ENCODE measurements around the gene SLC16A12. TPM values are rescaled to one million over a fixed set of nuclear protein-coding genes. Genes with fewer than 3 reads are reported as not detected.
A peak's percentile ranks its signal among the peaks of the same experiment; 100 is the strongest.

Gene SLC16A12
- total RNA-seq, 4 donors from 2014 or later: 0.97 to 3.1 (median 1.4) TPM

GRCh38 chr10:89556600-89556999 is 21.2 kb upstream of the SLC16A12 start:
- no peak for ATAC-seq
- no peaks in the 10 kb centered on the region for H3K4me1 ChIP-seq
- no peaks in the 10 kb centered on the region for H3K36me3 ChIP-seq
- intact Hi-C loops (cut with DNase I; ENCODE audit: low total_unique reads): no loop called here
- H3K9me3 ChIP-seq: no peaks in the 10 kb centered on the region
- no peak overlapping the region for H3K27ac ChIP-seq
- no peak for TF ChIP-seq POLR2A (IDR thresholded peaks at IDR 0.05)
- TF ChIP-seq CTCF (IDR thresholded peaks at IDR 0.05 in 4 of 5, conservative IDR thresholded peaks at IDR 0.05 in 1 of 5): no peak
- H3K4me3 ChIP-seq: no peak overlapping the region
- in situ Hi-C loops (cut with MboI; ENCODE audit: low sequenced_read_pairs in 4 of 4): loop anchor here in 2 of 4 donors (10.0 to 25.0 kb wide), 3 partner anchors 302 to 544 kb away; partner anchors contain the start of gene LIPA (in 1 of the 2)
- no peak for DNase-seq
- H3K27me3 ChIP-seq: no peaks in the 10 kb centered on the region

GRCh38 chr10:89555688-89556445 is 20.5 kb upstream of the SLC16A12 start:
- H3K27ac ChIP-seq: no peak overlapping the region
- no peaks in the 10 kb centered on the region for H3K4me1 ChIP-seq
- H3K36me3 ChIP-seq: no peaks in the 10 kb centered on the region
- H3K27me3 ChIP-seq: no peaks in the 10 kb centered on the region
- DNase-seq: no peak
- H3K9me3 ChIP-seq: no peaks in the 10 kb centered on the region
- ATAC-seq: no peak
- in situ Hi-C loops (cut with MboI; ENCODE audit: low sequenced_read_pairs in 4 of 4) (loop anchor here in 2 of 4 donors (10.0 to 25.0 kb wide), 3 partner anchors 301 to 544 kb away; partner anchors contain the start of gene LIPA (in 1 of the 2)), intact Hi-C loops (cut with DNase I; ENCODE audit: low total_unique reads) (no loop called here)
- H3K4me3 ChIP-seq: no peak overlapping the region
- TF ChIP-seq CTCF (IDR thresholded peaks at IDR 0.05 in 4 of 5, conservative IDR thresholded peaks at IDR 0.05 in 1 of 5) (no peak), POLR2A (IDR thresholded peaks at IDR 0.05) (no peak)

GRCh38 chr10:89554433-89554832 is 19.0 kb upstream of the SLC16A12 start:
- H3K27ac ChIP-seq: no peak overlapping the region
- DNase-seq (no peak), ATAC-seq (no peak)
- no peaks in the 10 kb centered on the region for H3K36me3 ChIP-seq
- no peaks in the 10 kb centered on the region for H3K27me3 ChIP-seq
- intact Hi-C loops (cut with DNase I; ENCODE audit: low total_unique reads) (no loop called here), in situ Hi-C loops (cut with MboI; ENCODE audit: low sequenced_read_pairs in 4 of 4) (loop anchor here in 2 of 4 donors (10.0 to 25.0 kb wide), 3 partner anchors 300 to 542 kb away; partner anchors contain the start of gene LIPA (in 1 of the 2))
- H3K4me1 ChIP-seq: no peaks in the 10 kb centered on the region
- no peak for TF ChIP-seq POLR2A (IDR thresholded peaks at IDR 0.05)
- TF ChIP-seq CTCF (IDR thresholded peaks at IDR 0.05 in 4 of 5, conservative IDR thresholded peaks at IDR 0.05 in 1 of 5): no peak
- no peaks in the 10 kb centered on the region for H3K9me3 ChIP-seq
- no peak overlapping the region for H3K4me3 ChIP-seq

GRCh38 chr10:89553064-89553734 is 17.8 kb upstream of the SLC16A12 start:
- ATAC-seq: peak in 1 of 2 donors; percentile 60
- Histone ChIP-seq H3K27ac (no peak overlapping the region), H3K9me3 (no peaks in the 10 kb centered on the region), H3K4me1 (no peaks in the 10 kb centered on the region), H3K4me3 (no peak overlapping the region), H3K36me3 (no peaks in the 10 kb centered on the region), H3K27me3 (no peaks in the 10 kb centered on the region)
- DNase-seq: no peak
- intact Hi-C loops (cut with DNase I; ENCODE audit: low total_unique reads): no loop called here
- in situ Hi-C loops (cut with MboI; ENCODE audit: low sequenced_read_pairs in 4 of 4): loop anchor here in 2 of 4 donors (10.0 to 25.0 kb wide), 3 partner anchors 298 to 541 kb away; partner anchors contain the start of gene LIPA (in 1 of the 2)
- TF ChIP-seq POLR2A (IDR thresholded peaks at IDR 0.05) (no peak), CTCF (IDR thresholded peaks at IDR 0.05 in 4 of 5, conservative IDR thresholded peaks at IDR 0.05 in 1 of 5) (no peak)
